ENCODE data around the gene PCGF1.
A peak's percentile ranks its signal among the peaks of the same experiment; 100 is the strongest.

Gene PCGF1

DNA sequence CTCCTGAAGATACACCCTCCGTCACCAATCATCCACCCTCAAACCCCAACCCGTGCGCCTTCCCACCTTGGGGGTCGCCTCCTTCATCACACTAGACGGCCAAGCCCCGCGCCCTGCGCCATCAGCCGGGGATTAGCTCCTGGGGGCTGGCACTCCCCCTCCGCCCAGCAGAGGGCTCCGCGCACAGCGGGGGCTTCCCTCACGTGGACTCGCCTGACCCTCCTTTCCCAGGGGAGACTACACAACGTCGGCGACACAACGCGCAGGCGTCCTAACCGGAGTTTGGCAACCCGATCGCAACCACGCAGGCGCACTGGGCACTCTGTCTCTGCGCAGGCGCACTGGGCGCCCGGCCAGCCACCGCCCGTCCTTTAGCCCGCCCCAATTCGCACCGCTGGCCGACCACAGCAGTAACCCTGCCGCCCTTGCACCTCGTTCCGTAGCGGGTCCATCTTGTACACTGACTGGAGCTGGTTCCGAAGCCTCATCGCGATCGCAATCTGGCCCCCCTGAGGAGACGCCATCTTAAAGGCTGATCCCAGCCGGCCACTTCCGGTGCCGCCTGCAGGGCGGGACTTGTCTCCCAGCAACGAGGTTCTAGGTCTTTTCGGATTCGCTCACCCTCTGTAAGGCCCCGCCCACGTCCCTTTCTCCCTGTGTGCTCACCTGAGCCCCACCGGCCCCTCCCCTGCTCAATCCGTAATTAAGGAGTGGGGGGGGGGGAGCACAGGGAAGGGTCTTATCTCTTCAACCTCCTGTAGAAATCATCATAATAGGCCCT is at the start of gene PCGF1:
PCGF1 (minus strand) TSS at position 551 of the 781 bp plus-strand sequence; CDS start at position 524, 27 bp downstream.
- ATAC-seq = peak; percentile 95
- Mint-ChIP-seq H3K4me3 (peak within 1 kb of the TSS; percentile 89), H3K4me1 (peaks cover 53% of the 10 kb centered on the region), H3K27ac (peak within 1 kb of the TSS; percentile 97), H3K27me3 (peaks cover 20% of the 10 kb centered on the region), H3K9me3 (no peaks in the 10 kb centered on the region), H3K36me3 (peaks cover 24% of the 10 kb centered on the region)

DNA sequence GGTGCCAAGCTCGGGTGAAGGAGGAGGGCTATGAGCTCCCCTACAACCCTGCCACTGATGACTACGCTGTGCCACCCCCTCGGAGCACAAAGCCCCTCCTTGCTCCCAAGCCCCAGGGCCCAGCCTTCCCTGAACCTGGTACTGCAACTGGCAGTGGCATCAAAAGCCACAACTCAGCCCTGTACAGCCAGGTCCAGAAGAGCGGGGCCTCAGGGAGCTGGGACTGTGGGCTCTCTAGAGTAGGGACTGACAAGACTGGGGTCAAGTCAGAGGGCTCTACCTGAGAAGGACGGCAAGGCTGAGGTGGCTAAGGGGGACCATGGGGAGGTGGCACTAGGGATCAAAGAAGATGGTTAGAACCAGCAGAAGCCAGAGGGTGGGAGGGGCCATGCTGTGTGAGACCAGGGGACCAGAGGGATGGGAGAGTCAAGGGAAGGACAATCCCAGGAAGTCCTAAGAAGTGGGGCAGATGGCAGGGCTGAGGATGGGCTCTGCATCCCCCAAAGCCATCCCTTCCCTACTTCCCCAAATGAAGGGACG is 49.4 kb upstream of the PCGF1 start:
- no peak overlapping the region for H3K27ac Mint-ChIP-seq
- H3K27me3 Mint-ChIP-seq = no peaks in the 10 kb centered on the region
- no peak overlapping the region for H3K4me3 Mint-ChIP-seq

DNA sequence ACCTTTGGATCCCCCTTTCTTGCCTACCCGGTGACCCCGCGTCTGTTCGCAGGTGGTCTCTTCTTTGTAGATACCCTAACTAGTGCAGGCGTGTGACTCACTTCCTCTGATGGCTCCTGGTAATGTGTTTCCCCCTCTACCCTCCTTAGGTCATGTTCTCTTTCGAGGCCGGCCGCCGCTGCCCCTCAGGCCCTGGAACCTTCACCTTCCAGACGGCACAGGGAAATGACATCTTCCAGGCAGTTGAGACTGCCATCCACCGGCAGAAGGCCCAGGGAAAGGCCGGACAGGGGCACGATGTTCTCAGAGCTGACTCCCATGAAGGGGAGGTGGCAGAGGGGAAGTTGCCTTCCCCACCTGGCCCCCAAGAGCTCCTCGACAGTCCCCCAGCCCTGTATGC is 48.7 kb upstream of the PCGF1 start:
- Mint-ChIP-seq H3K36me3 (peaks cover 8% of the 10 kb centered on the region), H3K9me3 (no peaks in the 10 kb centered on the region), H3K27ac (no peak overlapping the region), H3K27me3 (no peaks in the 10 kb centered on the region), H3K4me1 (peaks cover 43% of the 10 kb centered on the region), H3K4me3 (peak overlapping the region; percentile 94)
- no peak for ATAC-seq

More for the DNA sequence above, 49.4 kb upstream of the PCGF1 start:
- no peaks in the 10 kb centered on the region for H3K9me3 Mint-ChIP-seq
- peaks cover 8% of the 10 kb centered on the region for H3K36me3 Mint-ChIP-seq
- peaks cover 36% of the 10 kb centered on the region for H3K4me1 Mint-ChIP-seq
- no peak for ATAC-seq

DNA sequence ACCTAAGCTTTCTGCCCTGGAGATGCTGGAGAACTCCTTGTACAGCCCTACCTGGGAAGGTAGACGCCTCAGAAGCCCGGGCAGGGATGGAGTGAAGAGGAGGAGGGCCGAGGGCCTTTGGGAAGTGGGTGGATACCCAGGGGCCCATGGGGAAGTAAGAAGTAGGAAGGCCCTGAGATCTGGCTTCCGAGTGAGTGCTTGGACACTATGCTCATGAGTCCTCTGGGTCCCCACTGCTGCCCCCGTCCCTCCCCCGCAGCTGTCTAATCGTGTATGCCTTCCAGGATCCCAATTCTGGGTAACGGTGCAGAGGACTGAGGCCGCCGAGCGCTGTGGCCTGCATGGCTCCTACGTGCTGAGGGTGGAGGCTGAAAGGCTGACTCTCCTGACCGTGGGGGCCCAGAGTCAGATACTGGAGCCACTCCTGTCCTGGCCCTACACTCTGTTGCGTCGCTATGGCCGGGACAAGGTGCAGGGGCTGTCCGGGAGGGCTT is 48.2 kb upstream of the PCGF1 start:
- Mint-ChIP-seq H3K36me3 (peaks cover 8% of the 10 kb centered on the region), H3K27me3 (no peaks in the 10 kb centered on the region), H3K27ac (peak overlapping the region; percentile 79), H3K4me1 (peaks cover 44% of the 10 kb centered on the region), H3K4me3 (peak overlapping the region; percentile 94), H3K9me3 (no peaks in the 10 kb centered on the region)
- no peak for ATAC-seq

DNA sequence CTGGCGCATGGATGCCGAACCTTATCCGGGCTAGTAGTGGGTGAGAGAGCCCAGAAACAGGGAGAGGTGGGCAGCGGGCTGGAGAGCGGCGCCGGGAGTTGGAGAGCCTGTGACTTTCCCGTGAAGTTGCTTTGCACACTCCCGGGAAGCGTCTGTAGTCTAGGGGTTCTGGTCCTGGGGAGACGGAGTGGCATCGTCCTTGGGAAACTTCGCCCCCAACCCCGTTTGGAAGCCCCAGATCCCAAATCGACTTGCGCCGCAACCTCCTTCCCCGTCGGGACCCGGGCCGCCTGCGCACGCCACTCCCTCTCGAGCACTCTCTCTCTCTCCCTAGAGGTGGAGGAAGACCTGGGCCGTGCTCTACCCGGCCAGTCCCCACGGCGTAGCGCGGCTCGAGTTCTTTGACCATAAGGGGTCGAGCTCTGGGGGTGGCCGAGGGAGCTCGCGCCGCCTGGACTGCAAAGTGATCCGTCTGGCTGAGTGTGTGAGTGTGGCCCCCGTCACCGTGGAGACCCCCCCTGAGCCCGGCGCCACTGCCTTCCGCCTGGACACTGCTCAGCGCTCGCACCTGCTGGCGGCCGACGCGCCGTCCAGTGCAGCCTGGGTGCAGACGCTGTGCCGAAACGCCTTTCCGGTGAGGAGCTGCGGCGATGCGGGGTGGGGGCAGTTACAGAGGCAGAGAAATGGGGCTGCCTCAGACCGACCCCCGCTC is 47.5 kb upstream of the PCGF1 start:
- Mint-ChIP-seq H3K4me1 (peaks cover 46% of the 10 kb centered on the region), H3K4me3 (peak overlapping the region; percentile 94), H3K27ac (peak overlapping the region; percentile 79), H3K9me3 (no peaks in the 10 kb centered on the region), H3K36me3 (peaks cover 8% of the 10 kb centered on the region), H3K27me3 (peaks cover 5% of the 10 kb centered on the region)
- ATAC-seq = peak; percentile 74

DNA sequence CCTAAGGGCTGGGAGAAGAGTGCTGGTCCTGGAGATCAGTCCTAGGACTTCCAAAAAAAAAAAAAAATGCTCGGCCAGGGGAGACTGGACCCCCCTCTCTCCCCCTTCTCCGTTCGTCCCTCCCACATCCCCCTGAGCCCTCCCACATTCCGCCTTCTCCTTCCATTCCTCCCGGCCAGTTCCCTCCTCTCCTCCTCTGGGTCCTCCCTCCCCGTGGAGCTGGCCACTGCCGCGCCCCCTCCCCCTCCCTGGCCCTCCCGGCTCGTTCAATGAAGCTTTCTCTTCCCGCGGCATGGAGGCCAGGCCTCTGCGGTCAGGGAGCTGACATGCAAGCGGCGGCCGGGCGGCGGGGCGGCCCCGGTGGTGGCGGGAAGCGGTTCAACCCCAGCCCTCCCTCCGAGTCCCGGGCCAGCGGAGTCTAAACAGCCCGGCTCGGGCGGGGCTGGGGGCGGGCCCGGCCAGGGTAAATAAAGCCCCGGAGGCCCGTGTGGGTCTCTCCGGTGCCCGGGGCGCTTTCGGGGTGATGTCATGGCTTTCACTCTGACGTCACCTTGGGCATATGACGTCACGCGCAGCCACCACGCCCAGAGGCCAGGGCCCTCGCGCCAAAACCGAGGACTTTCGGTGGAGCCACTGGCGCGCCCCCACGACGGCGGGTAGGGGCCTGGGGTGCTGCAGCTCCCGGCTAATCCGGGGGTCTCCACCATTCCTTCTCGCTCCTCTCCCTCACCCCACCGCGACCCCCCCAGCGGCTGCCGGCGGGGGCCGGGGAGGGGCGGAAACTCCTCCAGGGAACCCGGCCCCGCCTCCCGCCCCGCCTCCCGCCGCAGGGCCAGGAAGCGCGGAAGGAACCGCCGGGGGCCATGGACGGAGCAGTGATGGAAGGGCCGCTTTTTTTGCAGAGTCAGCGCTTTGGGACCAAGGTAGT is 46.7 kb upstream of the PCGF1 start, which contains the start of the genes DOK1 and LOXL3:
DOK1 (plus strand) TSS at position 829 of the 928 bp plus-strand sequence; CDS start at position 864, 35 bp downstream.
LOXL3 (minus strand) TSS at position 51 of the 928 bp plus-strand sequence. CDS start 1,308 bp downstream, outside the sequence.
- peak within 1 kb of the TSS; percentile 80 for H3K27ac Mint-ChIP-seq
- H3K4me3 Mint-ChIP-seq = peak within 1 kb of the TSS; percentile 94
- peaks cover 54% of the 10 kb centered on the region for H3K4me1 Mint-ChIP-seq
- H3K36me3 Mint-ChIP-seq = peaks cover 8% of the 10 kb centered on the region
- no peaks in the 10 kb centered on the region for H3K9me3 Mint-ChIP-seq
- ATAC-seq = peak; percentile 81
- H3K27me3 Mint-ChIP-seq = peaks cover 13% of the 10 kb centered on the region

DNA sequence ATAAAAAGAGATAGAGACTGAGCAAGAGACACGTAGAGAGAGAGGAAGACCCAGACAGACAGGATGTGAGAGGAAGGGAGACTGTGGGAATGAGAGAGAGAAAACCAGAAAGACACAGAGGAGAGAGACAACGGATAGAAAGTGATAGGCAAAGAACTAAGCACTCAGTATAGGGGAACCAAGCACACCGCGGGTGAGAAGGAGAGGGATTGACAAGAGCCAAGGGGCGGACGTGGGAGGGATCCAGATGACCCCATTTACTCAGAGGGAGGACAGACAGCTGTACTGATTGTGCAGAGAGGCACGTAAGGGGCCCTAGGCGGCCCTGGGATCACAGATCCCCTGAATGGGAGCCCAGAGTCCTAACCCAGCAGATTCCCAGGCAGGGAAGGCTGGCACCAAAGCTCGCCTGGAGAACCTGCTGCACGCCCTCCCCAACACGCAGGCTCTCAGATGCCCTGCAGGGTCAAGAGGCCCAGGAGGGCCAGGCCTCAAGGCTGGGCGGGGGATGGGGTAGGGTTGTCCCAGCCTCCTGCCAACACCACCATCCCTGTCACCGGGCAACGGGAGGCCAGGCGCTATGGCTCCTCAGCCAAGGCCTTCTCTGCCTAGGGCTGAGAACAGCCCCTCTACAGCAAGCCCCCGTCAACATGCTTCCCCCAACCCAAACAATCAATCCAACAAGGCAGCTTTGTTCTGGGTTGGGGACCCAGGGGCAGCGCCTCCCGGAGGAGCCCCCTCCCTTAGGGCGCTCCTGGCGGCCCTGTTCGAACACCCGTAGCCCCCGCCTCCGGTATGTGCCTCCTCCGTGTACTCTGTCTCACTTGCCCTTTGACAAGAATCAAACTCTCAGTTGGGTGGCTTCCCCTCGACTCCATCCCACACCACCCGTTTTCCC is 45.7 kb upstream of the PCGF1 start:
- Mint-ChIP-seq H3K27me3 (peaks cover 13% of the 10 kb centered on the region), H3K4me1 (peaks cover 58% of the 10 kb centered on the region), H3K4me3 (peak overlapping the region; percentile 69), H3K9me3 (no peaks in the 10 kb centered on the region), H3K27ac (peak overlapping the region; percentile 80), H3K36me3 (peaks cover 8% of the 10 kb centered on the region)
- ATAC-seq = no peak

DNA sequence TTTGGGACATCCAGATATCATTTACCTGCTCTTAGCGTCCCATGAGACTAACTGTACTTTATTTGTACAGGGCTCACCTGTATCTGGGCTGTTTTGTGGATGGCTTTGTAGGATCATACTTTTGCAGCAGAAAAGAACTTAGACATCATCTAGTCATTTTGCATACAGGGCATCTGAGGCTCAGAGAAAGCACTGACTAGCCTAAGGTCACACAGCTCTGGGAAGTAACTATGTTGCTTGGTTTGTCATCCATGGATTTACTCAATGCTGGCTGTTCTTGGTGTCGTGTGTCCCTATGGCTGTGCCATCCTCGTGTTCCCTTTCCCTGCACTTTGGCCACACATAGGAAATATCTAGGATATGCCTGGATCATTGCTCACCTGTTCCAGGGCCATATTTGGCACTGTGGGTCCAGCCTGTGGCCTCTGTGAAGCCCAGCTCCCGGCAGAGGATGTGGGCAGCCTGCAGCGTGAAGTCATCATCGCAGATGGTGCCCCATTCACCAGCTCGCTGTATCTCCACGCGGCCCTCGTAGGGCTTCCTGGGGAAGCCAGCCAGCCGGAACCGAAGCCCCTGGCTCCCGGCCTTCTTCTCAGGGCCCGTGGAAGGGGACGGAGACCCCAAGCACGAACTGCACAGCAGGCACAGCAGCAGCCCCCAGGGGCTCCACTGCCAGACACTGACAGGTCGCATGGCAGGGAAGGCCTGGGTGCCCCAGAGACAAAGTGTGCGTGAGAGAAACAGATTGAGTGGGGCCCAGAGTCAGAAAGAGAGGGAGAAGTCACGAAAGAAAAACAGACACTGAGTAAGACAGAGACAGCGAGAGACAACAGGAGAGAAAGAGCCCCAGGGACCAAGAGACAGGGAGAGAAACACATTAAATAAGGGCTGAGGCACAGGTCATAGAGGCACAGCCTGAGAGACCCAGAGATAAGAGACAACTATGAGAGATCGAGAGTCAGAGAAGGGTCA is 44.7 kb upstream of the PCGF1 start:
- H3K27ac Mint-ChIP-seq = peak overlapping the region; percentile 80
- peaks cover 13% of the 10 kb centered on the region for H3K27me3 Mint-ChIP-seq
- peaks cover 60% of the 10 kb centered on the region for H3K4me1 Mint-ChIP-seq
- H3K36me3 Mint-ChIP-seq = peaks cover 6% of the 10 kb centered on the region
- peak; percentile 34 for ATAC-seq
- H3K4me3 Mint-ChIP-seq = peak overlapping the region; percentile 64
- H3K9me3 Mint-ChIP-seq = no peaks in the 10 kb centered on the region

DNA sequence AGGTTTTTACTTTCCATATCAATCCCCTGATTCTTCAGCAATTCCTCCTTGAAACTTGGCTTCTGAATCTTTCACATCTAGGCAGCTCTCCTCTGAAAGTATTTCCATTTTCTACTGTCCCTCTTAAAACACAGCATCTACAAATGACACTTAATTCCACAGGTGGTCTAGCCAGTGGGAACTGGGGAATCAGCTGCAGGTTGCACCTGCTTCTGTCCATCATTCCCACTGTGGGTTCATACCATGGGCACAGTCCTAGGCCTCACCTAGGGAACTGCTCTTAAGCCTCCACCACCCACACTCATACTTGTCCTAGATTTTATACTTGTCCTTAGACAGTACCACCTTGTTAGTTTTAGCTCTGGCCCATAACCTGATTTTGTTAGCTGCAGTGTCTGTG is 44.0 kb upstream of the PCGF1 start:
- Mint-ChIP-seq H3K4me1 (peaks cover 57% of the 10 kb centered on the region), H3K4me3 (peak overlapping the region; percentile 64), H3K27me3 (peaks cover 13% of the 10 kb centered on the region), H3K27ac (peak overlapping the region; percentile 80), H3K9me3 (no peaks in the 10 kb centered on the region), H3K36me3 (no peaks in the 10 kb centered on the region)
- no peak for ATAC-seq

DNA sequence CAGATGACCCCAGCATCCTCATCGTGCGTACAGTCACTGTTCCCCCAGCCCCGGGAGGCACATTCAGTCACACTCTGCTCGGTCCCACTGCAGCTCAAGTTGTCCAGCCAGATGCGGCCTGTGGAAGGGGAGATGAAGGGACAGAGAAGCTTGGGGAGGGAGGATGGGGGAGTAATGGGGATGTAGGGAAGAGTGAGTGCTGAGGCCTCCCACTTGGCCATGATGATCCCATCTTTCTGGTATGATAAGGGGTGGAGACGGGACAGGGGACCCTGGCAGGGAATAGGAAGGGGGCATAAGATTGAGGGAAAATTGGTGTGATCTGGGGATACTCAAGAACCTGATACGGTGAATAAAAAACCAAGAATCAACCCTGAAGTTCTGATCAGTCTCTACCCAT is 42.7 kb upstream of the PCGF1 start:
- H3K27ac Mint-ChIP-seq = no peak overlapping the region
- H3K4me3 Mint-ChIP-seq = peak overlapping the region; percentile 39
- no peak for ATAC-seq
- H3K36me3 Mint-ChIP-seq = no peaks in the 10 kb centered on the region
- H3K9me3 Mint-ChIP-seq = no peaks in the 10 kb centered on the region
- peaks cover 13% of the 10 kb centered on the region for H3K27me3 Mint-ChIP-seq
- peaks cover 44% of the 10 kb centered on the region for H3K4me1 Mint-ChIP-seq

DNA sequence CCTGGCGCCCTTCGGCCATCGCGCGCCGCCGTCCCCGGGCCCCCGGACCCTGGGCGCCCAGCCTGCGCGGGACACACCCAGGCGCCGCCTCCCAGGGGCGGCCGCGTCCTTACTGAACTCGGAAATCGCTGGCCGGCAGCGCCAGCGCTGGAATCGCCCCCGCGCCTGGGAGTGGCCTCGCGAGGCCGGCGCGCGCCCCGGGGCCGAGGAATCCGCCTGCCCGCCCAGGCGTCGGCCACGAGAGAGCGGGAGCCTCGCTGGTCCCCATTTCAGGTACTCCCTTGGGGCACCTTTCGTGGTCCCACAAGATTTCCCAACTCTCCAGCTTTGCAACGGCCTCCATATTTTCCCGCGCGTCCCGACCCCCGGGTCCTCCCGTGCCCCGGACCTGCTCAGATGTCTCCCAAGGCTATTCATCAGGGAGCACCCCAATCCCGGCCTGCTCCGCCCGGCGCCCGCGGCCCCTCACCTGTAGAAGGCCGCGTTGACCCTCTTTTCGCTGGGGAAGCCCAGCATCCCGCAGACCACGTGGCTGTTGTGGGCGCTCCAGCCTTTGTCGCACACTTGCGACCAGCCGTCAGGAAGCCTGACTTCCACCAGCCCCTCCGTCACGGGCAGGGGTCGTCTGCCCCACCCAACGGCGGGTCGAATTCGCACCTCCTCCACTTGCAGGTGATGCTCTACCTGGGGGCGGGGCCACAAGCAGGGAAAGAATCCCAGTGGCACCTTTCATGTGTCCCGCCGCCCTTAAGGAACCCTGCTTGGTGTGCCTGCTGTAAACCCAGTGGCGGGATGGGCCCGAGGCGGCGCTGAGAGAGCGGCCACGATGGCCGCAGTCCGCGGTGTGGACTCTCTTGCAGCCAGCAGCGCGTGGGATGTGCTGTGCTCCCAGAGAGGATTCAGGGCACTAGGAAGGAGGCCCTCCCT is 41.7 kb upstream of the PCGF1 start:
- Mint-ChIP-seq H3K36me3 (no peaks in the 10 kb centered on the region), H3K27me3 (peaks cover 13% of the 10 kb centered on the region), H3K27ac (peak overlapping the region; percentile 71), H3K4me1 (peaks cover 43% of the 10 kb centered on the region), H3K9me3 (no peaks in the 10 kb centered on the region), H3K4me3 (peak overlapping the region; percentile 78)
- ATAC-seq = peak; percentile 50

Data from stimulated activated memory B cell treated with anti-CD40 and anti-IgM and Interleukin-4, amounts not matched to agents 10 μg/mL and 1 μg/mL and 100 μg/mL, for 72 hours (primary cell).